Left renal pelvis (tissue), 4 donors: Measurements from ENCODE around the gene COX10. TPM values are rescaled to one million over a fixed set of nuclear protein-coding genes. Genes with fewer than 3 reads are reported as not detected.
"Not testable (repeated sequence)": the region's sequence is repeated elsewhere in the genome, so short reads cannot be mapped to it uniquely, and the experiment has no call there.

Experiments used
- DNase-seq, 4 donors: peaks; one replicate each; pipeline ENCODE4 v3.0.0-alpha.2; 2013; ENCODE audit warnings: low read depth in 4 of 4, low spot score in 3 of 4
- polyA plus RNA-seq, 4 donors: library from polyadenylated mRNA; unstranded; fragments of 120-200 nt; gene quantifications; one replicate each; pipeline ENCODE4 v1.2.1, GENCODE V29; 2013; ENCODE audit not compliant: insufficient read length in 4 of 4

Gene COX10
- 10 to 100 TPM; 11.9 to 17.7 (median 16.4) TPM for polyA plus RNA-seq

- DNase-seq, result peak; percentile 69 to 71 (median 70)
Measured at GRCh38 chr17:14069251-14070021, at the start of gene COX10. COX10 (plus strand) TSS chr17:14069504; CDS start chr17:14069606, 102 bp downstream.

- DNase-seq, result not testable (repeated sequence)
Measured at GRCh38 chr17:14021651-14022294, 47.5 kb upstream of the COX10 start.

GRCh38 chr17:14029755-14030154, 39.5 kb upstream of the COX10 start:
- DNase-seq, result not testable (repeated sequence)

GRCh38 chr17:14032234-14032633, 37.1 kb upstream of the COX10 start:
- DNase-seq, result no peak

- DNase-seq, result no peak
Measured at GRCh38 chr17:14033166-14033565, 36.1 kb upstream of the COX10 start.

GRCh38 chr17:14037453-14037852, 31.9 kb upstream of the COX10 start:
- no peak for DNase-seq

GRCh38 chr17:14038206-14038605, 31.1 kb upstream of the COX10 start:
- DNase-seq, result no peak

DNA sequence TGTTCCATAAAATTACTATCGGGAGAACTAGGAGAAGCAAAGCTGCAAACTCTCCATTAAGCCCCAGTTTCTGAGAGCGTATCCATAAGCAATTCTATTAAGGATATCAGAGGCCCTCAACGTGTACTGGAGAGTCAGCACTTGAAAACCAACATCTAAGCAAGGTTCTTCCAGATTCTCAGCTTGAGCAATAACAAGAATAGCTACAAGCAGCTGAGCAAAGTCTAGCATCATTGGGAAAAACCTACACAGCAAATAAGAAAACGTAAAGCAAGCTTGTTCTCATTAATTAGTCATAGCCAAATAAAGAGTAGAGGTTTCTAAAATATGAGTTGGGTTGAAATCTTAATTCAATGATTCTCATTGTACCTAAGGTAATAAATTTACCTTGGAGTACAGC, 26.9 kb upstream of the COX10 start:
- DNase-seq, result no peak

DNA sequence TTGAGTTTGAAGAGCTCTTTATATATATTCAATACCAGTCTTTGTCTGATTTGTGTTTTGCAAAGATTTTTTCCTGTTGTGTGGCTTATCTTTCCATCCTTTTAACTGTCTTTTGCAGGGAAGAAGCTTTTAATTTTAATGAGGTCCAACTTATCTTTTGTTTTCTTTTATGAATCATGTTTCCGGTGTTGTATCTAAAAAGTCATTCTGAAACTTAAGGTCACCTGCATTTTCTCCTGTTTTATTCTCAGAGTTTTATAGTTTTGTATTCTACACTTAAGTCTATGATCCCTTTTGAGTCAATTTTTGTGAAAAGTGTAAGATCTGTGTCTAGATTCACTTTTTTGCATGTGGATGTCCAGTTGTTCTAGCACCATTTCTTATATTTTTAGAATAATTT, 24.6 kb upstream of the COX10 start:
- no peak for DNase-seq

GRCh38 chr17:14046978-14047377, 22.3 kb upstream of the COX10 start:
- no peak for DNase-seq

DNA sequence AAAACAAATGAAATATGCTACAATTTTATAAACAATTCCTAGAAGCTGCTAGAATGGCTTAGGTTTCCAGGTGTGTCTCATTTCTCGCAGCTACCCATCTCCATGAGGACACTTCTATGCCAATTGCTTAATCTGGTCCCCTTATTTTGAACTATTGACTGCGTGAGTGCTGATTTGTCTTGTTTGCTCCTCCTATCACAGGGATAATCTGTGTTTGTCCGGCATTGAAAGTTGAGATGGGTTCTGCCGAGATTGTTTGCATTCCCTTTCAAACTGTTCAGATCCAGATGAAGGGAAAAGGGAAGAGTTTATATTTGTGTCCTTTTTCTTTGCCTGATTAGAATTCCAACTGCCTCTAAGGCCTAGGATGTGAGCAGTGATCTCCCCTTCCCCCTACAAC, 21.7 kb upstream of the COX10 start:
- no peak for DNase-seq

- no peak for DNase-seq
Measured at GRCh38 chr17:14048169-14048568, 21.1 kb upstream of the COX10 start.

DNA sequence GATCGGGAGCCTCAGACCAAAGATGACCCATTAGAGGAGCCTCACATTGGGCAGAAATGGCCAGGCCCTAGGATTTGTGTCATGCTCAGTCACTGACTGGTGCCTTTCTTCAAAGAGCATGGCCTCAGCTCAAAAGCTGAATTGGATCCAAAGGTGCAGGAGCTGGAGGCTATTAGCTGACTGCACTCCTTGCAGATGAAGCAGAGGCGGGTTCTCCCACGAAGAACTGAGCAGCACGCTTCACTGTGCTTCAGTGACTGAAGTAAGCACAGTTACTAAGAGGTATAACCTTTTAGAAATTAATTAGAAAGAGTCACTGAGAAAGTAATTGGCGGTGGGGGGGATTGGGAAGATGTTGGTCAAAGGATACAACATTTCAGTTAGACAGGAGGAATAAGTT, 18.7 kb upstream of the COX10 start:
- DNase-seq, result no peak

DNA sequence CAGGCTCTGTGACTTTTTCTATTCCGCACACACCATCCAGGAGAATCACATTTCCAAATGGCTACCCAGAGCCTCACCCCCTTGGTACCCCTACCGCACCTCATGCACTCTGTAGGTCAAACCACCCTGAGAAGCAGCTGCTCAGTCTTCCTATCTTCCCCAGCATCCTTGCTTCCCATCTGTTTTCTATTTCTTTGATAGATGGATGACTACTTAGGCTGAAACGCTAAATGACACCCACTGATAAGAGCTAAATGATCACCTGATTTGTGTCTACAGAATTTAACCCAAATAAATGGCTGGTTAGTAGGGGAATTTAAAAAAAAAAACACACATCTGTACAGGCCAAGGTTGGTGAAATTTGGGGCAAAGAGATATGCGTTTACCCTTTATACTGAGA, 17.6 kb upstream of the COX10 start:
- no peak for DNase-seq

DNA sequence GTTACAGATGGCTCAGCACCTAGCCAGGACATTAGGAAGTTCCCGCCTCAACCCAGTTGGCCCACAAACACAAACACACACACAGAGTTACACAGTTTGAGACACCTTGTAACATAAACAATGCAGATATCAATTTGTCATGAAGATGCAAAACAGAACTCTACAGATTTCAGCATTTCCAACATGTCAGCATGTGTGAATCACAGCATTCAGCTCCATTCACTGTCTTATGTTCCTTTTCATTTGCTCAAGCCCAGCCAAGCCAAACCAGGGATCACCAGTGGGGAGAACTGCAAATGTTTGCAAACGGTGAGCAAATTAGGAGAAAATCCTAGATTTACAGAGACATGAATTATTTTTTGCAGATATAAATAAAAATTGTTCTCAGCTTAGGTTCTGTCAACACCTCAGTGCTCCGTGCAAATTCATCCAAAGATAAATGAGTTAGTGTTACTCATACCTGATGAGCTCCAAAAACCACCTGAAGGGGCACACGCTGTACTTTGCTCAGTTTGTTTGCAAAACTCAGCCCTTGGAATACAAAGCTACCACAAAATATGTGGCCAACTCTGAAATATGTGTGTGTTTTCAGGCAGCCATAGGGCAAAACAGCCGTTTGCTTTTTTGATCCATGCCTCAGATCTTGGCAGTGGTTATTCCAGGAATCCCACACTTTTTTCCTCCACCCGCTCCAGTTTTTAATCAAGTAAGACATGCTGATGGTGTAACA, 16.3 kb upstream of the COX10 start:
- DNase-seq, result no peak

DNA sequence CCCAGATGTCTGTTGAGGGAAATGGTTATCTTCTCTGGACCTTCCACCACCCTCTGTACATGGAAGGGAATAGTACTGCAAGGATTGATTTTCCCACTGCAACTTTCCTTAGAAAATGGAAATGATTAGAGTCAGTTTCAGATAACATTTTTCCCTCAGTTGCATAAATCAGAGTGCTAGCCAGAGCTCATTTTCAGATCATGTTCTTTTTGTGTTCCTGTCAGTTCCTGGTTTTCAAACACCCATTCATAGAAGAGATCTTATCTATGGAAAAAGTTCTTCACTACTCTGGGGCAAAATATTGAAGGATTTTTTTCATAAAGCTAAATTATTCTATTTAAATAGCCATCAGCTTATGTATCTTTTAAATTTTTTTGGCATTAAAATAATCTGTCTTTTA, 11.7 kb upstream of the COX10 start:
- DNase-seq, result no peak

- DNase-seq, result no peak
Measured at GRCh38 chr17:14058051-14058450, 11.3 kb upstream of the COX10 start.

DNA sequence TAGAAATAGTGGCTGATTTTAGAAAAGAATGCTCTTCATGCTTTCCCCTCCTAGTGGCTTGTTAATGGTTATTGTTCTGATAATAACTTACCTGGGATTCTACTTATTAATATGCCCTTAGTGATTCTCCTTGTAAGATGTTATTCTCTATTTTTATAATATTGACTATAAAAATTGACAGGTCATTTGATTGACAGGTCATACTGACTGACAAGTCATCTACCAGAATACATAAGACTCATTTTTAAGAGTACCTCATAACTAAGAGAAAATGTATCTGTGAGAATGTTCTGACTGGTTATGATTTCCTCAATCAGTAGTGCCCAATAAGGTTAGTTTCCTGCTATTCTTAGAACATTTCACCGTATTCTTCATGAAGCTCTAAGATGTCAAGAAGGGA, 8.6 kb upstream of the COX10 start:
- no peak for DNase-seq

- no peak for DNase-seq
Measured at GRCh38 chr17:14061666-14062560, 7.4 kb upstream of the COX10 start.

DNA sequence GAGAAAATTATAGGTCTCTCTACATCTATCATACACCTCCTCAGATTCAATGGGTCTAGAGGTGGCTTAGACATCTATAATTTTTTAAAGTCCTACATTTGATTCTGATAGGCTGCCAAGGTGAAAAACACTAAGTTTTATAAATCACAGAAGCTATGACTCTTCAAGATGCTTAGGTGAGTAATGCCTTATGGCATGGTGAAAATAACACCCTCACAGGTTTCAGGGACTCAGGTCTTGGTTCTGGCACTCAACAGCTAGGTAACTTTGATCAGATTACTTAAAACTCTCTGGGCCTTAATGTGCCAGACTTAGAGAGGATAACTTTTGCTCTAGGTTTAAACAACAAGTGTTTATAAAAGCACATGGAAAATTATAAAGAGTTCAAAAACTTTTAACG, 2.0 kb upstream of the COX10 start:
- no peak for DNase-seq
